ENCODE measurements around the gene FKRP.

DNA sequence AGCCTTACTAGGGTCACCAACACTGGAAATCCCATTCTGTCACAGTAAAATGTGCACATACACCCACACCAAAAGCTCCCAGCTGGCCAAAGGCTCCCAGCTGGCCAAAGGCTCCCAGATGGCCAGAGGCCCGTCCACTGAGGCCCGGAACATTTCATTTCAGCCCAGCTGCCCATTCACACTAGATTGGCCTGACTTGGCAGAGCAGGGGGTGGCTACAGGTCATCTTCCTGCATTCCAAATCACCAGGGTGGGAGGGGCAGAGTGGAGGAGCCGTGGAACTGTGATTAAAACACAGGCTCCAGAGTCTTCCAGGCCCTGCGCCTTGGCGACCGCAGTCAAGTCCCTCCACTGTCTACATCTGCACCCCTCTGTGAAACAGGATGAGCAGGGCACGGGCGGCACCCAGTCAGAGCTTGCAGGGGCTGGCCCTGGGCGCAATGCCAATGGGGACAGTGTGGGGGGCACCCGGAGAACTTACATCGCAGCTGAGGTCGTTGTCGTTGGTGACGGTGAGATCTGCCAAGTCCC lies 18.8 kb upstream of the FKRP start:
- TF ChIP-seq CTCF (IDR thresholded peaks at IDR 0.05; ENCODE audit: low read depth, low read length, poor library complexity, severe bottlenecking) (no peak), EZH2phosphoT487 (IDR thresholded peaks at IDR 0.05; ENCODE audit: borderline replicate concordance, low read length) (no peak)
